ENCODE measurements around the gene RPL7L1. TPM values are rescaled to one million over a fixed set of nuclear protein-coding genes. Genes with fewer than 3 reads are reported as not detected.

Gene RPL7L1
- total RNA-seq, result 100 to 1,000 TPM; 116 to 150 TPM

GRCh38 chr6:42879372-42880239 is at the start of gene RPL7L1:
Gene RPL7L1, plus strand, starts transcription at chr6:42879616. Its CDS starts 295 bp downstream, at chr6:42879911.
- Mint-ChIP-seq H3K27ac (peak within 1 kb of the TSS; percentile 98), H3K27me3 (no peaks in the 10 kb centered on the region), H3K4me1 (peaks cover 6% of the 10 kb centered on the region), H3K4me3 (peak within 1 kb of the TSS; percentile 90), H3K9me3 (no peaks in the 10 kb centered on the region), H3K36me3 (ENCODE audit: low read depth) (peaks cover 51% of the 10 kb centered on the region)
- ATAC-seq (replicated peaks), result peak; percentile 96

GRCh38 chr6:42831237-42831636 is 48.2 kb upstream of the RPL7L1 start:
- Mint-ChIP-seq H3K27ac (peak overlapping the region; percentile 63), H3K36me3 (ENCODE audit: low read depth) (peaks cover 67% of the 10 kb centered on the region)

GRCh38 chr6:42834056-42834455 is 45.4 kb upstream of the RPL7L1 start:
- no peak overlapping the region for H3K27ac Mint-ChIP-seq
- H3K36me3 Mint-ChIP-seq (ENCODE audit: low read depth), result peaks cover 39% of the 10 kb centered on the region
- no peaks in the 10 kb centered on the region for H3K27me3 Mint-ChIP-seq
- ATAC-seq (replicated peaks), result no peak
- H3K9me3 Mint-ChIP-seq, result no peaks in the 10 kb centered on the region
- peaks cover 10% of the 10 kb centered on the region for H3K4me1 Mint-ChIP-seq
- H3K4me3 Mint-ChIP-seq, result no peak overlapping the region

More at GRCh38 chr6:42831237-42831636, 48.2 kb upstream of the RPL7L1 start:
- Mint-ChIP-seq H3K27me3 (no peaks in the 10 kb centered on the region), H3K4me1 (peaks cover 10% of the 10 kb centered on the region), H3K9me3 (no peaks in the 10 kb centered on the region), H3K4me3 (no peak overlapping the region)
- ATAC-seq (replicated peaks), result no peak

GRCh38 chr6:42841844-42842584 is 37.4 kb upstream of the RPL7L1 start:
- ATAC-seq (replicated peaks), result peak; percentile 76
- Mint-ChIP-seq H3K9me3 (no peaks in the 10 kb centered on the region), H3K4me1 (peaks cover 16% of the 10 kb centered on the region)

GRCh38 chr6:42845327-42845694 is 34.1 kb upstream of the RPL7L1 start:
- no peaks in the 10 kb centered on the region for H3K9me3 Mint-ChIP-seq
- H3K27me3 Mint-ChIP-seq, result no peaks in the 10 kb centered on the region
- ATAC-seq (replicated peaks), result no peak
- no peak overlapping the region for H3K27ac Mint-ChIP-seq
- peaks cover 19% of the 10 kb centered on the region for H3K36me3 Mint-ChIP-seq (ENCODE audit: low read depth)
- H3K4me3 Mint-ChIP-seq, result no peak overlapping the region
- H3K4me1 Mint-ChIP-seq, result peaks cover 16% of the 10 kb centered on the region

More at GRCh38 chr6:42841844-42842584, 37.4 kb upstream of the RPL7L1 start:
- Mint-ChIP-seq H3K27me3 (no peaks in the 10 kb centered on the region), H3K4me3 (peak overlapping the region; percentile 1), H3K27ac (peak overlapping the region; percentile 75), H3K36me3 (ENCODE audit: low read depth) (peaks cover 19% of the 10 kb centered on the region)

GRCh38 chr6:42846505-42846904 is 32.9 kb upstream of the RPL7L1 start:
- Mint-ChIP-seq H3K27ac (peak overlapping the region; percentile 37), H3K27me3 (no peaks in the 10 kb centered on the region), H3K4me3 (no peak overlapping the region), H3K9me3 (no peaks in the 10 kb centered on the region), H3K36me3 (ENCODE audit: low read depth) (peaks cover 19% of the 10 kb centered on the region), H3K4me1 (peaks cover 13% of the 10 kb centered on the region)
- ATAC-seq (replicated peaks), result no peak

GRCh38 chr6:42848700-42849099 is 30.7 kb upstream of the RPL7L1 start:
- H3K4me1 Mint-ChIP-seq, result peaks cover 5% of the 10 kb centered on the region
- H3K36me3 Mint-ChIP-seq (ENCODE audit: low read depth), result peaks cover 38% of the 10 kb centered on the region
- ATAC-seq (replicated peaks), result no peak
- H3K27ac Mint-ChIP-seq, result no peak overlapping the region
- no peaks in the 10 kb centered on the region for H3K27me3 Mint-ChIP-seq
- no peak overlapping the region for H3K4me3 Mint-ChIP-seq
- H3K9me3 Mint-ChIP-seq, result no peaks in the 10 kb centered on the region

- no peaks in the 10 kb centered on the region for H3K9me3 Mint-ChIP-seq
- H3K4me3 Mint-ChIP-seq, result no peak overlapping the region
- no peak for ATAC-seq (replicated peaks)
- H3K27me3 Mint-ChIP-seq, result no peaks in the 10 kb centered on the region
- no peaks in the 10 kb centered on the region for H3K4me1 Mint-ChIP-seq
- no peak overlapping the region for H3K27ac Mint-ChIP-seq
- H3K36me3 Mint-ChIP-seq (ENCODE audit: low read depth), result peaks cover 52% of the 10 kb centered on the region
Observed at GRCh38 chr6:42851599-42851998, 27.8 kb upstream of the RPL7L1 start.

- no peak for ATAC-seq (replicated peaks)
- Mint-ChIP-seq H3K27ac (peak overlapping the region; percentile 51), H3K4me1 (no peaks in the 10 kb centered on the region), H3K4me3 (no peak overlapping the region), H3K27me3 (no peaks in the 10 kb centered on the region), H3K36me3 (ENCODE audit: low read depth) (peaks cover 94% of the 10 kb centered on the region), H3K9me3 (no peaks in the 10 kb centered on the region)
Observed at GRCh38 chr6:42860036-42860435, 19.4 kb upstream of the RPL7L1 start.

GRCh38 chr6:42860481-42860880 is 18.9 kb upstream of the RPL7L1 start:
- no peaks in the 10 kb centered on the region for H3K9me3 Mint-ChIP-seq
- no peaks in the 10 kb centered on the region for H3K27me3 Mint-ChIP-seq
- no peak for ATAC-seq (replicated peaks)
- no peak overlapping the region for H3K4me3 Mint-ChIP-seq
- H3K4me1 Mint-ChIP-seq, result no peaks in the 10 kb centered on the region
- H3K27ac Mint-ChIP-seq, result peak overlapping the region; percentile 51
- H3K36me3 Mint-ChIP-seq (ENCODE audit: low read depth), result peaks cover 94% of the 10 kb centered on the region

GRCh38 chr6:42864602-42865001 is 14.8 kb upstream of the RPL7L1 start:
- Mint-ChIP-seq H3K4me1 (no peaks in the 10 kb centered on the region), H3K36me3 (ENCODE audit: low read depth) (peaks cover 83% of the 10 kb centered on the region), H3K27ac (peak overlapping the region; percentile 46), H3K9me3 (no peaks in the 10 kb centered on the region), H3K4me3 (no peak overlapping the region), H3K27me3 (no peaks in the 10 kb centered on the region)
- ATAC-seq (replicated peaks), result no peak

- no peaks in the 10 kb centered on the region for H3K27me3 Mint-ChIP-seq
- H3K4me1 Mint-ChIP-seq, result no peaks in the 10 kb centered on the region
- peaks cover 27% of the 10 kb centered on the region for H3K36me3 Mint-ChIP-seq (ENCODE audit: low read depth)
- H3K9me3 Mint-ChIP-seq, result no peaks in the 10 kb centered on the region
- peak overlapping the region; percentile 44 for H3K27ac Mint-ChIP-seq
- ATAC-seq (replicated peaks), result no peak
- no peak overlapping the region for H3K4me3 Mint-ChIP-seq
Observed at GRCh38 chr6:42870145-42870936, 9.1 kb upstream of the RPL7L1 start.

- ATAC-seq (replicated peaks), result no peak
- Mint-ChIP-seq H3K4me3 (no peak overlapping the region), H3K4me1 (no peaks in the 10 kb centered on the region), H3K9me3 (no peaks in the 10 kb centered on the region), H3K36me3 (ENCODE audit: low read depth) (peaks cover 13% of the 10 kb centered on the region), H3K27ac (no peak overlapping the region), H3K27me3 (no peaks in the 10 kb centered on the region)
Observed at GRCh38 chr6:42871711-42872110, 7.7 kb upstream of the RPL7L1 start.

- no peak for ATAC-seq (replicated peaks)
- no peak overlapping the region for H3K27ac Mint-ChIP-seq
- H3K27me3 Mint-ChIP-seq, result no peaks in the 10 kb centered on the region
- no peaks in the 10 kb centered on the region for H3K4me1 Mint-ChIP-seq
- no peaks in the 10 kb centered on the region for H3K9me3 Mint-ChIP-seq
- H3K36me3 Mint-ChIP-seq (ENCODE audit: low read depth), result no peaks in the 10 kb centered on the region
- no peak overlapping the region for H3K4me3 Mint-ChIP-seq
Observed at GRCh38 chr6:42873313-42873712, 6.1 kb upstream of the RPL7L1 start.

Data from activated T-helper 17 cell treated with anti-CD3 and anti-CD28 coated beads, Interleukin-2, amount 50 U/mL, for 72 hours (primary cell).